ENCODE data around the gene CRIM1.

The CRIM1 gene

GRCh38 chr2:36582951-36583350 lies 227.4 kb downstream of the CRIM1 start:
- H3K27ac ChIP-seq: no peak overlapping the region
- TF ChIP-seq ZFX (IDR thresholded peaks at IDR 0.05; ENCODE audit: borderline replicate concordance): no peak
- TF ChIP-seq, protein P1, sequence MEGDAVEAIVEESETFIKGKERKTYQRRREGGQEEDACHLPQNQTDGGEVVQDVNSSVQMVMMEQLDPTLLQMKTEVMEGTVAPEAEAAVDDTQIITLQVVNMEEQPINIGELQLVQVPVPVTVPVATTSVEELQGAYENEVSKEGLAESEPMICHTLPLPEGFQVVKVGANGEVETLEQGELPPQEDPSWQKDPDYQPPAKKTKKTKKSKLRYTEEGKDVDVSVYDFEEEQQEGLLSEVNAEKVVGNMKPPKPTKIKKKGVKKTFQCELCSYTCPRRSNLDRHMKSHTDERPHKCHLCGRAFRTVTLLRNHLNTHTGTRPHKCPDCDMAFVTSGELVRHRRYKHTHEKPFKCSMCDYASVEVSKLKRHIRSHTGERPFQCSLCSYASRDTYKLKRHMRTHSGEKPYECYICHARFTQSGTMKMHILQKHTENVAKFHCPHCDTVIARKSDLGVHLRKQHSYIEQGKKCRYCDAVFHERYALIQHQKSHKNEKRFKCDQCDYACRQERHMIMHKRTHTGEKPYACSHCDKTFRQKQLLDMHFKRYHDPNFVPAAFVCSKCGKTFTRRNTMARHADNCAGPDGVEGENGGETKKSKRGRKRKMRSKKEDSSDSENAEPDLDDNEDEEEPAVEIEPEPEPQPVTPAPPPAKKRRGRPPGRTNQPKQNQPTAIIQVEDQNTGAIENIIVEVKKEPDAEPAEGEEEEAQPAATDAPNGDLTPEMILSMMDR (IDR thresholded peaks at IDR 0.05): no peak

- TF ChIP-seq ZFX (IDR thresholded peaks at IDR 0.05; ENCODE audit: borderline replicate concordance): no peak
- TF ChIP-seq, protein P1 (IDR thresholded peaks at IDR 0.05): no peak
These were observed 228.7 kb downstream of the CRIM1 start for GRCh38 chr2:36584148-36584794.

GRCh38 chr2:36586672-36587071 lies 231.1 kb downstream of the CRIM1 start:
- TF ChIP-seq ZFX (IDR thresholded peaks at IDR 0.05; ENCODE audit: borderline replicate concordance): no peak
- TF ChIP-seq, protein P1 (IDR thresholded peaks at IDR 0.05): no peak
- H3K27ac ChIP-seq: no peak overlapping the region

More at GRCh38 chr2:36584148-36584794, 228.7 kb downstream of the CRIM1 start:
- H3K27ac ChIP-seq: no peak overlapping the region

GRCh38 chr2:36587101-36587500 lies 231.5 kb downstream of the CRIM1 start:
- TF ChIP-seq ZFX (IDR thresholded peaks at IDR 0.05; ENCODE audit: borderline replicate concordance): no peak
- TF ChIP-seq, protein P1 (IDR thresholded peaks at IDR 0.05): no peak
- H3K27ac ChIP-seq: no peak overlapping the region

DNA sequence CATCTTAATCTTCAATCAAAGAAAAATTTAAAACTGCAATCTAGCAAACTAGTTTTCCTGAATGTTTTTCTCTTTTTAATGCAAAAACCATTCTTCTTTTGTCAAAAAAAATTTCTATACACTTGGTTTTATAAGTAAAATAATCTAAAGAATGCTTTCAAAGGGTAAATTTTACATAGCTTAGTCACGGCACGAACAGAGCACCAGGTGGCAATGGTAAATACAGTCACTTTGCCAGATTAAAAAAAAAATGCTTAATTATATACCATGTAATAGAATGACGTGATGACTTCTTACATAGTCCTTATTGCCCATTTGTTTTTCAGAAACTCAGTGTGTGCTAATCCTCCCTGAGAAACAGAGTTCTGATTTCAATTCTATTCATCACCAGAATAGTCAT lies 232.0 kb downstream of the CRIM1 start:
- no peak overlapping the region for H3K27ac ChIP-seq
- TF ChIP-seq, protein P1 (IDR thresholded peaks at IDR 0.05): no peak
- TF ChIP-seq ZFX (IDR thresholded peaks at IDR 0.05; ENCODE audit: borderline replicate concordance): no peak

GRCh38 chr2:36589230-36589630 lies 233.7 kb downstream of the CRIM1 start:
- no peak overlapping the region for H3K27ac ChIP-seq
- no peak for TF ChIP-seq ZFX (IDR thresholded peaks at IDR 0.05; ENCODE audit: borderline replicate concordance)
- TF ChIP-seq, protein P1 (IDR thresholded peaks at IDR 0.05): no peak

GRCh38 chr2:36594849-36595248 lies 239.3 kb downstream of the CRIM1 start:
- no peak overlapping the region for H3K27ac ChIP-seq
- TF ChIP-seq, protein P1 (IDR thresholded peaks at IDR 0.05): no peak
- TF ChIP-seq ZFX (IDR thresholded peaks at IDR 0.05; ENCODE audit: borderline replicate concordance): no peak

All from 22Rv1 (cell line).